TTC549 (cell line): ENCODE data around the gene EFCC1.
"Not testable (repeated sequence)": the region's sequence is repeated elsewhere in the genome, so short reads cannot be mapped to it uniquely, and the experiment has no call there.

Experiments
- FAIRE-seq: peaks from 2 replicates; lab custom pipeline; 2012; peaks lifted over from hg19 to GRCh38; lab: Jason Lieb, UNC

Gene EFCC1

DNA sequence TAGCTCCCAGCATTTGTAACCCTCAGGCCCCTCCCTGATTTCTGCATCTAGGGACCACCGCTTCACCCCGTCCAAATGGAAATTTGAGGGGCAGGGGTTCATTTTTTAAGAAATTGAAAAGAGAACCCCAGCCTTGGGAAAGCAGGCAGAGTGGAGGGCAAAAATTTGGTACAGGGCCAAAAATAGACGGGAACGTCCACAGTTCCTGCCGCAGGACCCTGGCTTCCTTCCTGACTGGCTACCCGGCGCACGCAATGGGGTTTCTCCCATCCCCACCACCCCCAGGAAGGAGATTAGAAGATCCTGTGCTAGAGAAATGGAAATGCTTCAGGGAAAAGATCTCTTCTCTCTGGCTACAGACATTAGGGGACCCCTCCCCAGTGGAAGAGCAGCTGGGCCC is 80.4 kb downstream of the EFCC1 start:
- FAIRE-seq = no peak

DNA sequence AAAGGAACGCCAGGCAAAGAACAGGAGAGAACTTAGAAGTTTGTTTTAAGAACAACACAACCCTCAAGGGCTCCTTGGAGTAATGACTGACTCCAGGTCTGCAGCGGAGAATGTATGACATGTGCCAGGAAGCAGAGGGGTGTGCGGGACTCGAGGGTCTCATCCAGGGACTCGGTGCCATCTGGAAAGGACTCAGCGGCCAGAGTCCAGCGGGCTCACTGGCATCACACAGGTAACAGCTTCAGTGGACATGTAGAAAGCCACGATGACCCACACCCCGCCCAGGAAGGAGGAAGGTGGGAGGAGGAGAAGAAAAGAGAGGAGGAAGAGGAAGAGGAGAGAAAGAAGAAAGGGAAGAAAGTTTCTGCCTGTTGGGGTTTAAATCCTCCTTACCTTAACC is 80.9 kb downstream of the EFCC1 start:
- no peak for FAIRE-seq

DNA sequence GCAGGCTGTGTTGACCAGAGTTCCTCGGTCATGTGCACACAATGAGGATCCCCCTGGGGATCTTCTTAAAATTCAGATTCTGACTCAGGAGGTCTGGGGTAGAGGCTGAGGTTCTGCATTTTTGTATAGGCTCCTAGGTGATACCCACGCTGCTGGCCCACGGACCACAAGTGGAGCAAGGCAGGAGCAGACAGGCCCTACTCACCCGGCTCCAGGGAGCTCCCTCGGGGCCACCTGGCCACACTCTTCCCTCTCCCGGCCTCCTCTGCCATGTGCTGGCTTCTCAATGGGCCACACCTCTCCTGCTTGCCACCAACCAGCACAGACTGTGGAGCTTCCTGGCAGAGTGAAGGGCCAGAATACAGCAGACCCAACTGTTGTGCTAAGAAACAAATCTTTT is 83.4 kb downstream of the EFCC1 start:
- FAIRE-seq = no peak

DNA sequence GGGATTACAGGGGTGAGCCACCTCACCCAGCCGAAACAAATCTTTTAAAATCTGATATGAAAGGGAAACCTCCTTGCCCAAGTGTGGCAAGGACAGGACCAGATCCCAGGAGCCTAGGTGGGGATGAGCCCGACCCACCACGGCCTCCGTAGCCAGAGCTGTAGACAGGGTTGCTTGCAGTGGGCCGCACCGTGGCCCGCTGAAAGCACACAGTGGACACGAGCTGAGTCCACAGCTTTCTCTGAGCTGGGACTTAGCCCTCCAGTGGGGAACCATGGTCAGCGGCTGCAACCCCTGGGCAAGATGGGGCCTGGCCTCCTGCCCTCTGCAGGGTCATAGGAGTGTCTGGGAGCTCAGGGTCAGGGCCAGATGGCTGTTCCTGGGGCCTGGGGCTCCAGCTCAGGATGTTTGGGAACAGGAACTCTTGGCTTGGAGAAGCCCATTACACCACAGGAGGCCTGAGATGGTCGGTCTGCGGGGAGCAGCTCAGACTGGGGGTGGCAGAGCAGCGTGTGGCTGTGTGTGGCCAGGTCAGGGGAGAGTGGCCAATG is 84.1 kb downstream of the EFCC1 start:
- no peak for FAIRE-seq

DNA sequence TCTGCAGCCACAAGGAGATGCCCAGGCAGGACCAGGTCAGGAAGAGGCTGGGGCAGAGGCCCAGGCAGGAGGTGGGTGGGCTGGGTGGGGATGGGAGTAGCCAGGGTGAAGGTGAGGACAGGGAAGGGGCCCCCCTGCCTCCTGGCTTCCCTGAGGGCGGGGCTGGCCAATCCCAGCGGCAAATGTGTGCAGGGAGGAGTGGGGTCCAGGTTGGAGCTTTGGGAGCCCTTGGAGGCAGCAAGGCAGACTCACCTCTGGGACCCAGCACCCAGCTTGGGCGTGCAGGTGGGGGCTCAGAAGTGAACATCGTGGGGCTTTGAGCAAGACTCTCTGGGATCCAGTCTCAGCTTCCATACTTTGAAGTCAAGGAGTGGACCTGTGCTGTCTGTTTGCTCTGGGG is 84.7 kb downstream of the EFCC1 start:
- FAIRE-seq = no peak

DNA sequence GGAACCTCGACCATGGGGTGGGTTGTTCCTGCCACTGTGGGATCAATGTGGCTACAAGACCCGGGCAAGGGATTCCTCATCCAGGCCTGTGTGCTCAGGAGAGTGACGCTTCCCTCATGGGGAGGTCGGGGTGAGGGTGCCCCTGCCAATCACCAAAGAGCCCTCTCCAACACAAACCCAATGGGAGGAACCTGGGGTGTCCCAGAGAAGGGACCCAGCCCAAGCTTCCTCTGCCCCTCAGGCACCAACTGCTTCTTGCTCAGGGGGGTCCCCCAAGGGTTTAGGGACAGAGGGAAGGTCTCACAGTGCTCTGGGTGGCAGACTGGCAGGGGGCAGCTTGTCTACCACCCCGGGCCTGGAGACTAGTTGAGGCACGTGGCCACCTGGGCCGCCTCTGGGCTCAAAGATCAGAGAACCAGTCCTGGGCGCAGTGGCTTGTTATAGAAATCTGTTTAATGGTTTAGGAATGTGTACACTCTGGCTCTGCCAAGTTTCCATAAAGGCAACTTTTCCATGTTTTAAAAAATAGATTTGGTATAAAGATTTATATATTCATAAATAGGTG is 86.1 kb downstream of the EFCC1 start:
- FAIRE-seq = no peak

DNA sequence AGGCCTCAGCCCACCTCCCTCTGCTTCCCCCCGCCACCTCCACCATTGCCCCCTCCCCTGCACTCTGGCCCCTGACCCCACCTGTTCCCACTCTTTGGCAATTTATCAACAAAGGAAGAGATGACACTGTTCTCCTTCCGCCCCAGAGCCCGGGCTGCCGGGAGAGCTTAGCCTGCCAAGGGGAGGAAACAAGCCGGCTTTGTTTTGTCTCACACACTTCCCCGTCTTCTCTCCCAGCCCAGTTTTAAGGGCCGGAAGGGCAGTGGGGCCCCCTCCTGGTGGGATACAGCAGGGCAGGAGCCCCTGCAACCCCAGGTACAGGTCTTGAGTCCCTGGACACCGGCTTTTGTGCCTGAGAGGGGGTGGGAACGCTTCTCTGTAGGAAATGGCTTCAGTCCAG is 86.8 kb downstream of the EFCC1 start:
- FAIRE-seq = not testable (repeated sequence)

DNA sequence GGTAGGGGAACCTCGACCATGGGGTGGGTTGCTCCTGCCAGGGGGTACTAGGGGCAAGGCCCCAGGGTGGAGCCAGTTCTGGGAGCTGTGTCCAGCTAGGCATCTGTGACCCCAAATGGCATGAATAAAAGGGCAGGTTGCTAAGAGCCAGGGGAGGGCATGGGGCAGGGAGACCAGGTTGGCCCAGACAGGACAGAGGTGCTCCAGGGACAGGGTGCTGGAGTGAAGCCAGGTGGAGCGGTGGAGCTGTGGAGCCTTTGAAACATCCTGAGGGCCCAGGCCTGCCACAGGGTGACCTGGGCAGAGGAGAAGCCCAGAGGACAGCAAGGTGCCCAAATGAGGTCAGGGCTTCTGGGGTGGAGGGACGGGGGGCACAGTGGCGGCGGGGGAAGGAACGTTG is 87.2 kb downstream of the EFCC1 start:
- not testable (repeated sequence) for FAIRE-seq
